HG02678 (cell line): ENCODE data around the gene PRIM2.
"Not testable (repeated sequence)": the region's sequence is repeated elsewhere in the genome, so short reads cannot be mapped to it uniquely, and the experiment has no call there.

Source experiments
- ATAC-seq: cut with Tn5 transposase; IDR thresholded peaks from one replicate; pipeline ENCODE4 v1.9.1; 2021; ENCODE audit warnings: mild to moderate bottlenecking, moderate library complexity; ENCODE audit not compliant: unreplicated experiment

PRIM2 gene

DNA sequence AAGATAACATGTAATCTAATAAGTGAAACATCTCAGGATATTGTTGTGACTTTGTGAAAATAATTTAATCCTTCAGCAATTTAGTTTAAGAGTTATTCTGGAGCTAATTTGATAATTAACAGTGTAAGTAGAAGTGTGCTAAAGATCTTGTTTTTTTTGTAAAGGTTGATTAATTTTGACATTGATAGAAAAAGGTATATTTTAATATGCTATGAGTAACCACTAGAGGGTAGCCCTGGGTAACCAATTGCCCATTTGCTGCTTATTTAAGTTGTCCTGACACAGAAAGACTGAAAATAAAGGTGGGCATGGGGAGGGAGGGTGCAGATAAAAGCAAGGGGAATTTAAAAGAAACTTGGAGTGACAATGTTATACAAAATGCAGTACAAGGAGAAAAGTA, 262.1 kb downstream of the PRIM2 start:
- not testable (repeated sequence) for ATAC-seq

GRCh38 chr6:57581586-57581985, 264.2 kb downstream of the PRIM2 start:
- ATAC-seq = not testable (repeated sequence)

DNA sequence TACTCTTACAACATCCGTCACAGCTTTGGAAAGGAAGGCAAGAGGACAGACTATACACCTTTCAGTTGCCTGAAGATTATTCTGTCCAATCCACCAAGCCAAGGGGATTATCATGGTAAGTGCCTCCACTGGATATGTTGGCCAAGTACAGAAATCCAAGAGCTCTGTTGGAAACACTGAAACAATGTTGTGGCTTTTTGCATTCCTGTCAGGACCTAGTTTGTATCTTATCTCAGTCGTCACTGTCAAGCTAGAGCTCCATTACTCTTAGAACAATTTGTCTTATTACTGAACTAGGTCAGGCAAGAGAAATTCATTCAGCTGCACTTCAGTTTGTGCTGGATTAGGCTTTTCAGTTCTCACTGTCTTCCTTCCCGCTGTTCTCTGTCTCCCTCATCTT, 283.7 kb downstream of the PRIM2 start:
- not testable (repeated sequence) for ATAC-seq

DNA sequence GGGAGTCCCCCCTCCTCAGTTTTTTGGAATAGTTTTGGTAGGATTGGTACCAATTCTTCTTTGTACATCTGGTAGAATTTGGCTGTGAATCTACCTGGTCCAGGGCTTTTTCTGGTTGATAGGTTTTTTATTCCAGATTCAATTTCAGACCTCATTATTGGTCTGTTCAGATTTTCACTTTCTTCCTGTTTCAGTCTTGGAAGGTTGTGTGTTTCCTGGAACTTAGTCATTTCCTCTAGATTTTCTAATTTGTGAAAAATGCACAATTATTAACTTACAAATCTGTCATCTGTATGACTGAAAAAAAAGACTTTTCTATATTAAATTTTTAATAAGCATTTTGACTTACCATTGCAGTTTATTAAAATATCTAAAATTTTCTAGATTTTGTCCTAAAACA, 287.9 kb downstream of the PRIM2 start:
- ATAC-seq = not testable (repeated sequence)

DNA sequence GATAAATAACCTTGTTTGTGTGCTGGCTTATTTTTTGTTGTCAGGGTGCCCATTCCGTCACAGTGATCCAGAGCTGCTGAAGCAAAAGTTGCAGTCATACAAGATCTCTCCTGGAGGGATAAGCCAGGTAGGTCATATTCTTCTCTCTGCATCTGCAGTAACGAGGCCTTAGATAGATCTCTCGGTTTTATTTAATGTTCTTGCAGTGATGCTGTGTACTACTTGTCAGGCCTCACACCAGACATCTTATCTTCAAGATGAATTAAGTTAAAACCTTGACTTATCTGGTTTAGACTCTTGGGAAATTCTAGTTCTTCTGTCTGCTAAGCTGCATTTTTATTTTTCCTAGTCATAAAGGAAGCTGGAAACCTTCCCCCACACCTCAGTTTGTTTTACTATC, 288.9 kb downstream of the PRIM2 start:
- ATAC-seq = not testable (repeated sequence)

DNA sequence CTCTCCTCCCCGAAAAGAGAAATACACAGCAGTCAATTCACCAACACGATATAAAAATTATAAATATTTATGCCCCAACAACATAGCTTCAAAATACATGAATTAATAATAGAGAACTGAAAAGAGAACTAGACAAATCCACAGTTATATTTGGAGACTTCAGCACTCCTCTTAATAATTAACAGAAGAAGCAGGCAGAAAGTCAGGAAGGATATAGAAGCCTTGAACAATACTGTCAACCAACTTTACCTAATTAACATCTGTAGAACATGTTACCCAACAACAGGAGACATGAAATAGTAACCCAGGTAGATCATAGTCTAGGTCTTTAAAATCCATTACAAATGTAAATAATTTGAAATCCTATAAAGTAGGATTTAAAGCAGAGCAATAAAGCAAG, 293.2 kb downstream of the PRIM2 start:
- ATAC-seq = not testable (repeated sequence)

GRCh38 chr6:57618959-57619358, 301.5 kb downstream of the PRIM2 start:
- not testable (repeated sequence) for ATAC-seq

- ATAC-seq = not testable (repeated sequence)
Measured at GRCh38 chr6:57631773-57632172, 314.3 kb downstream of the PRIM2 start.

- ATAC-seq = not testable (repeated sequence)
Measured at GRCh38 chr6:57658526-57658925, 341.1 kb downstream of the PRIM2 start.

- not testable (repeated sequence) for ATAC-seq
Measured at GRCh38 chr6:57659794-57660193, 342.4 kb downstream of the PRIM2 start.

- ATAC-seq = not testable (repeated sequence)
Measured at GRCh38 chr6:57660940-57661339, 343.5 kb downstream of the PRIM2 start.

GRCh38 chr6:57668108-57668507, 350.7 kb downstream of the PRIM2 start:
- ATAC-seq = not testable (repeated sequence)

GRCh38 chr6:57671237-57671636, 353.8 kb downstream of the PRIM2 start:
- not testable (repeated sequence) for ATAC-seq

GRCh38 chr6:57671937-57672627, 354.7 kb downstream of the PRIM2 start:
- ATAC-seq = not testable (repeated sequence)

DNA sequence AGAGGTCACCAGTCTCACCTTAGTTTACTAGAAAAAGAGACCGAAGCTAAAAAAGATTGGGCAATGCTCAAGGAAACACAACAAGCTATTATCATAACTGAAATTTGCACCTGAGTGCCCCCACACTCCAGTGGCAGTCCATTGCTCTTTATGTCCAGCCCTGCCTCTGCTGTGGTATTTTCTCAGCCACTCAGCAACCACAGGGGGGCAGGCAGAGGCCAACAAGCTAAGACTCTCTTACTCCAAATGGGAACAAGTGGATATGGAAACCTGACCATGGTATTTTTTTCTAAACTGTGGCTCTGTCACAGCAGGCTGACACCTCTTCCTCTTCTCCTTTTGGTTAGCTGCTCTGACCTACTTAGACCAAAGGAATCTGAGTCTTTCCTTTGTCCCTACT, 355.9 kb downstream of the PRIM2 start:
- not testable (repeated sequence) for ATAC-seq

- ATAC-seq = not testable (repeated sequence)
Measured at GRCh38 chr6:57675386-57675785, 358.0 kb downstream of the PRIM2 start.

GRCh38 chr6:57696382-57696781, 379.0 kb downstream of the PRIM2 start:
- ATAC-seq = not testable (repeated sequence)
